SK-N-SH (cell line): ENCODE measurements around the gene HIRA.

Source experiments
- CTCF ChIP-seq: fragments of 200-600 bp; sonication (generic); IDR thresholded peaks from 2 replicates; pipeline ENCODE4 v1.6.1; 2017; ENCODE audit warnings: antibody characterized with exemption, mild to moderate bottlenecking, moderate library complexity
- ELF1 ChIP-seq: IDR thresholded peaks from 2 replicates; pipeline ENCODE4 v1.4.0; 2012
- EZH2phosphoT487 ChIP-seq: fragments of 200-600 bp; sonication (generic); IDR thresholded peaks from 2 replicates; pipeline ENCODE4 v1.6.1; 2017; ENCODE audit warnings: low read depth, mixed run types, mild to moderate bottlenecking, antibody characterized with exemption, moderate library complexity, borderline replicate concordance
- FOXM1 ChIP-seq: IDR thresholded peaks from 2 replicates; pipeline ENCODE4 v1.4.0; 2012; ENCODE audit warnings: low read depth, mild to moderate bottlenecking
- IRF3 ChIP-seq: fragments of 150-350 bp; IDR thresholded peaks from 2 replicates; pipeline ENCODE4 v1.6.1; 2016; ENCODE audit warnings: mild to moderate bottlenecking, low read depth, low read length
- JUND ChIP-seq: IDR thresholded peaks from 2 replicates; pipeline ENCODE4 v1.4.0; 2012
- POLR2AphosphoS5 ChIP-seq: IDR thresholded peaks from 2 replicates; pipeline ENCODE4 v1.6.1; 2012; ENCODE audit warnings: low read depth, low read length
- RCOR1 ChIP-seq: fragments of 150-350 bp; IDR thresholded peaks from 2 replicates; pipeline ENCODE4 v1.6.1; 2017; ENCODE audit warnings: antibody characterized with exemption, low read length
- RFX5 ChIP-seq: IDR thresholded peaks from 2 replicates; pipeline ENCODE4 v1.6.1; 2012; ENCODE audit warnings: mild to moderate bottlenecking, improper control_type of control experiment, low read length
- SMC3 ChIP-seq: IDR thresholded peaks from 2 replicates; pipeline ENCODE4 v1.6.1; 2012; ENCODE audit warnings: low read depth, low read length, improper control_type of control experiment
- TAF1 ChIP-seq: IDR thresholded peaks from 2 replicates; pipeline ENCODE4 v1.6.1; 2012; ENCODE audit warnings: low read depth, mild to moderate bottlenecking, low read length, moderate library complexity, borderline replicate concordance
- USF2 ChIP-seq: fragments of 150-350 bp; IDR thresholded peaks from 2 replicates; pipeline ENCODE4 v1.6.1; 2017; ENCODE audit warnings: antibody characterized with exemption, low read length, low read depth, borderline replicate concordance
- YY1 ChIP-seq: IDR thresholded peaks from 2 replicates; pipeline ENCODE4 v1.4.0; 2012; ENCODE audit warnings: low read depth, mild to moderate bottlenecking
- TF ChIP-seq, protein P1 (sequence below): IDR thresholded peaks from 2 replicates; pipeline ENCODE4; 2012

DNA sequence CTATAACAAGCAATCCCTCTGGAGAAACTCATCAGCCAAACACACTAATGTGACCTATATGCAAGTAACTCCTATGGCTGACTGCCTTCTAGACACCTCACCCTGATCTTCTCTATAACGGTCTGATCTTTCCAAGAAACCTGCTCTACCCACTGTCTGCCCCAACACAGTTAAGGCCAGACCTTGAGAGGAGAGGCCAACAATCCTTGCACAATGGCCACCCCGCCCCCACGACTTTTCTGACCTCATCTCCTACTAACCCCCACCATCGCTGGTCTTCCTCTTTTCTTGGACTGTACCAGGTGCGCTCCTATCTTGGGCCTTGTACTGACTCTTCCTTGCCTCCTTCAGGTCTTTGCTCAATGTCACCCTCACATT lies 12.5 kb downstream of the HIRA start:
- TF ChIP-seq RCOR1 = no peak
- no peak for TF ChIP-seq USF2
- TF ChIP-seq CTCF = no peak
- TF ChIP-seq TAF1 = no peak
- TF ChIP-seq EZH2phosphoT487 = no peak
- TF ChIP-seq POLR2AphosphoS5 = no peak
- TF ChIP-seq, protein P1, sequence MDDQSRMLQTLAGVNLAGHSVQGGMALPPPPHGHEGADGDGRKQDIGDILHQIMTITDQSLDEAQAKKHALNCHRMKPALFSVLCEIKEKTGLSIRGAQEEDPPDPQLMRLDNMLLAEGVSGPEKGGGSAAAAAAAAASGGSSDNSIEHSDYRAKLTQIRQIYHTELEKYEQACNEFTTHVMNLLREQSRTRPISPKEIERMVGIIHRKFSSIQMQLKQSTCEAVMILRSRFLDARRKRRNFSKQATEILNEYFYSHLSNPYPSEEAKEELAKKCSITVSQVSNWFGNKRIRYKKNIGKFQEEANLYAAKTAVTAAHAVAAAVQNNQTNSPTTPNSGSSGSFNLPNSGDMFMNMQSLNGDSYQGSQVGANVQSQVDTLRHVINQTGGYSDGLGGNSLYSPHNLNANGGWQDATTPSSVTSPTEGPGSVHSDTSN = no peak
- TF ChIP-seq YY1 = no peak
- no peak for TF ChIP-seq SMC3
- TF ChIP-seq RFX5 = no peak
- TF ChIP-seq IRF3 = no peak
- TF ChIP-seq FOXM1 = no peak
- TF ChIP-seq JUND = no peak
- no peak for TF ChIP-seq ELF1
